ENCODE results near the gene TIAM2.

DNA sequence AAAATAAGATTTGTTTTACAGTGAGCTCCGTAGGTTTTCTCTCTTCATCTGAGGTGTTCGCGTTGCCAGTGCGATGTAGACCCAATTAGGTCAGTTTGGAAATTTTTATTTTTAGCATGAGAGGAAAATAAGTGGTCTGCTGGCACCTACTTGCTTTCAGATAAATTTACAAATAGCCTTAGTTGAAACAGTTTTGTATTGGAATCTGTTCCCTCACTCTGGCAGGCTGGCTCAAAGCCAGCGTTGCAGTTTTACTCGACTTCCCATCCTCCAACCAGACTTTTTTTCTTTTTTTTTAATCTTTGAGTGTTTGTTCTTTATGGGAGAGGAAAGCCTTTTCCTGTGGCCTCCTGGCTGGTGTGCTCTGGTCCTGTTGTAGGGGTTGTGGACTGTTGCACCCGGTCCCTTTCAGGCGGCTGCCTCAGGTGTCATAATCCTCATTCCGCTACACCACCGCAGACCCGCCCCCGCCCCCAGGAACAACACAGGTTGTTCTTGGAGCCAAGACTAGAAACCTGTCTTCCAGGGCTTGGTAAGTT is 46.7 kb downstream of the TIAM2 start:
- TF ChIP-seq POLR2A (IDR thresholded peaks at IDR 0.05) (no peak), CTCF (IDR thresholded peaks at IDR 0.05 in 8 of 11, conservative IDR thresholded peaks at IDR 0.05 in 3 of 11) (no peak)

All from spleen (tissue), 7 donors.